ENCODE measurements around the gene SSTR4.

SSTR4 gene

GRCh38 chr20:23066772-23067171 is 31.7 kb downstream of the SSTR4 start:
- Histone ChIP-seq H3K36me3 (no peaks in the 10 kb centered on the region), H3K27me3 (no peaks in the 10 kb centered on the region), H3K27ac (no peak overlapping the region), H3K4me1 (ENCODE audit: control insufficient read depth in 1 of 2, insufficient read depth in 1 of 2, low read depth in 1 of 2, low read length in 1 of 2) (no peaks in the 10 kb centered on the region), H3K9me3 (no peaks in the 10 kb centered on the region), H3K4me3 (ENCODE audit: low read depth in 1 of 2, low read length in 1 of 2) (no peak overlapping the region)
- no peak for TF ChIP-seq CTCF (IDR thresholded peaks at IDR 0.05)

GRCh38 chr20:23068283-23068682 is 33.2 kb downstream of the SSTR4 start:
- Histone ChIP-seq H3K36me3 (peaks cover 11% of the 10 kb centered on the region), H3K4me3 (ENCODE audit: low read depth in 1 of 2, low read length in 1 of 2) (no peak overlapping the region), H3K27me3 (no peaks in the 10 kb centered on the region), H3K27ac (no peak overlapping the region), H3K4me1 (ENCODE audit: control insufficient read depth in 1 of 2, insufficient read depth in 1 of 2, low read depth in 1 of 2, low read length in 1 of 2) (no peaks in the 10 kb centered on the region), H3K9me3 (no peaks in the 10 kb centered on the region)
- TF ChIP-seq CTCF (IDR thresholded peaks at IDR 0.05), result no peak

- H3K9me3 ChIP-seq, result no peaks in the 10 kb centered on the region
- no peaks in the 10 kb centered on the region for H3K27me3 ChIP-seq
- H3K4me1 ChIP-seq (ENCODE audit: control insufficient read depth in 1 of 2, insufficient read depth in 1 of 2, low read depth in 1 of 2, low read length in 1 of 2), result no peaks in the 10 kb centered on the region
- H3K4me3 ChIP-seq (ENCODE audit: low read depth in 1 of 2, low read length in 1 of 2), result no peak overlapping the region
- no peak for TF ChIP-seq CTCF (IDR thresholded peaks at IDR 0.05)
- peaks cover 13% of the 10 kb centered on the region for H3K36me3 ChIP-seq
- H3K27ac ChIP-seq, result no peak overlapping the region
Measured at GRCh38 chr20:23069108-23069507, 34.0 kb downstream of the SSTR4 start.

GRCh38 chr20:23071398-23071797 is 36.3 kb downstream of the SSTR4 start:
- H3K4me1 ChIP-seq (ENCODE audit: control insufficient read depth in 1 of 2, insufficient read depth in 1 of 2, low read depth in 1 of 2, low read length in 1 of 2), result no peaks in the 10 kb centered on the region
- no peaks in the 10 kb centered on the region for H3K9me3 ChIP-seq
- H3K4me3 ChIP-seq (ENCODE audit: low read depth in 1 of 2, low read length in 1 of 2), result no peak overlapping the region
- H3K27me3 ChIP-seq, result no peaks in the 10 kb centered on the region
- H3K36me3 ChIP-seq, result peaks cover 23% of the 10 kb centered on the region
- no peak overlapping the region for H3K27ac ChIP-seq
- no peak for TF ChIP-seq CTCF (IDR thresholded peaks at IDR 0.05)

GRCh38 chr20:23071996-23072395 is 36.9 kb downstream of the SSTR4 start:
- Histone ChIP-seq H3K36me3 (peaks cover 23% of the 10 kb centered on the region), H3K9me3 (no peaks in the 10 kb centered on the region), H3K4me3 (ENCODE audit: low read depth in 1 of 2, low read length in 1 of 2) (no peak overlapping the region), H3K27ac (no peak overlapping the region), H3K27me3 (no peaks in the 10 kb centered on the region), H3K4me1 (ENCODE audit: control insufficient read depth in 1 of 2, insufficient read depth in 1 of 2, low read depth in 1 of 2, low read length in 1 of 2) (no peaks in the 10 kb centered on the region)
- no peak for TF ChIP-seq CTCF (IDR thresholded peaks at IDR 0.05)
